Body of pancreas (tissue), 4 donors: ENCODE results near the gene IL10.

Source experiments
- CTCF ChIP-seq, 7 experiments: fragments of 450-650 bp in 4 of 7; fragments of 200-600 bp in 3 of 7; sonication (generic) in 3 of 7; IDR thresholded peaks; one replicate each; pipeline ENCODE4 v1.5.1; 2016 to 2019; ENCODE audit warnings: antibody characterized with exemption in 7 of 7
- POLR2A ChIP-seq, 3 donors: fragments of 450-650 bp; IDR thresholded peaks; one replicate each; pipeline ENCODE4 v1.6.1; 2016; ENCODE audit warnings: antibody characterized with exemption in 3 of 3, mild to moderate bottlenecking in 2 of 3

GRCh38 chr1:206786212-206786886 lies 14.1 kb upstream of the IL10 start:
- TF ChIP-seq CTCF (IDR thresholded peaks at IDR 0.05), result no peak
- TF ChIP-seq POLR2A (IDR thresholded peaks at IDR 0.05), result no peak
